Testis (tissue), 2 donors: Measurements from ENCODE around the gene NDUFC1.

ENCODE experiments used
- POLR2A ChIP-seq: fragments of 450-650 bp; IDR thresholded peaks from one replicate; pipeline ENCODE4 v1.6.1; 2017; ENCODE audit warnings: antibody characterized with exemption, mild to moderate bottlenecking, moderate library complexity
- TF ChIP-seq, protein P1 (sequence below), 3 experiments: fragments of 450-650 bp in 2 of 3; fragments of 200-600 bp in 1 of 3; sonication (generic) in 1 of 3; IDR thresholded peaks; one replicate each; pipeline ENCODE4 v1.5.1; 2016 to 2019; ENCODE audit warnings: antibody characterized with exemption in 3 of 3, mild to moderate bottlenecking in 2 of 3, moderate library complexity in 1 of 3

DNA sequence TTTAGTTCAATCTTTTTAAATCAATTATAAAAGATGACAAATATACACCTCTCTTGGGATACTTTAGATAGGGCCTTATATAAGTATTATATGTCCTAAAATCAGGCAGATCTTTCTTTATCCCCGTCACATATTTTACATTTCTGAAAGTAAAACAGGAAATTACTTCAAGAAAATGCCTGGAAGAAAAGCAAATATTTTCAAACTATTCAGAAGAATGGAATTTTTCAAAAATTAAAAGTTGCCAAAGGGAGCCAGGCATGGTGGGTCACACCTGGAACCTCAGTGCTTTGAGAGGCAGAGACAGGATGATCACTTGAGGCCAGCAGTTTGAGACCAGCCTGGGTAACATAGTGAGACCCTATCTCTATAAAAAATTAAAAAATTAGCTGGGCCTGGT, 56.7 kb downstream of the NDUFC1 start:
- TF ChIP-seq, protein P1, sequence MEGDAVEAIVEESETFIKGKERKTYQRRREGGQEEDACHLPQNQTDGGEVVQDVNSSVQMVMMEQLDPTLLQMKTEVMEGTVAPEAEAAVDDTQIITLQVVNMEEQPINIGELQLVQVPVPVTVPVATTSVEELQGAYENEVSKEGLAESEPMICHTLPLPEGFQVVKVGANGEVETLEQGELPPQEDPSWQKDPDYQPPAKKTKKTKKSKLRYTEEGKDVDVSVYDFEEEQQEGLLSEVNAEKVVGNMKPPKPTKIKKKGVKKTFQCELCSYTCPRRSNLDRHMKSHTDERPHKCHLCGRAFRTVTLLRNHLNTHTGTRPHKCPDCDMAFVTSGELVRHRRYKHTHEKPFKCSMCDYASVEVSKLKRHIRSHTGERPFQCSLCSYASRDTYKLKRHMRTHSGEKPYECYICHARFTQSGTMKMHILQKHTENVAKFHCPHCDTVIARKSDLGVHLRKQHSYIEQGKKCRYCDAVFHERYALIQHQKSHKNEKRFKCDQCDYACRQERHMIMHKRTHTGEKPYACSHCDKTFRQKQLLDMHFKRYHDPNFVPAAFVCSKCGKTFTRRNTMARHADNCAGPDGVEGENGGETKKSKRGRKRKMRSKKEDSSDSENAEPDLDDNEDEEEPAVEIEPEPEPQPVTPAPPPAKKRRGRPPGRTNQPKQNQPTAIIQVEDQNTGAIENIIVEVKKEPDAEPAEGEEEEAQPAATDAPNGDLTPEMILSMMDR (IDR thresholded peaks at IDR 0.05), result no peak
- TF ChIP-seq POLR2A, result no peak
